Heart left ventricle (tissue), 16 donors: Measurements from ENCODE around the gene CNTN4. TPM values are rescaled to one million over a fixed set of nuclear protein-coding genes. Genes with fewer than 3 reads are reported as not detected.

Source experiments
- ATAC-seq, 4 donors: fragments of 200-7000 bp; cut with Tn5 transposase; one replicate each; pipeline ENCODE4 v1.9.1; 2020 to 2022; ENCODE audit warnings: moderate library complexity in 4 of 4, mild to moderate bottlenecking in 3 of 4, moderate number of reproducible peaks in 1 of 4
- DNase-seq, 5 donors: peaks; one replicate each; pipeline ENCODE4 v3.0.0-alpha.2; 2020
- H3K27ac ChIP-seq, 12 donors: fragments of 200-600 bp; sonication (generic) in 4 of 12; one replicate each; pipeline versions ENCODE4 v1.5.0 to v1.8.0; 2016 to 2022; ENCODE audit warnings: mild to moderate bottlenecking in 2 of 12
- H3K27me3 ChIP-seq, 9 donors: fragments of 200-600 bp; sonication (generic) in 2 of 9; one replicate each; pipeline versions ENCODE4 v1.5.1 to v1.8.0; 2016 to 2022; ENCODE audit warnings: mild to moderate bottlenecking in 3 of 9
- H3K36me3 ChIP-seq, 9 donors: fragments of 200-600 bp; sonication (generic) in 2 of 9; one replicate each; pipeline versions ENCODE4 v1.5.0 to v1.8.0; 2018 to 2022; ENCODE audit warnings: mild to moderate bottlenecking in 2 of 9
- H3K4me1 ChIP-seq, 12 donors: fragments of 200-600 bp; sonication (generic) in 4 of 12; one replicate each; pipeline versions ENCODE4 v1.5.0 to v1.8.0; 2016 to 2022; ENCODE audit warnings: mild to moderate bottlenecking in 3 of 12
- H3K4me3 ChIP-seq, 12 donors: fragments of 200-600 bp; sonication (generic) in 4 of 12; one replicate each; pipeline versions ENCODE4 v1.5.0 to v1.8.0; 2017 to 2022; ENCODE audit warnings: mild to moderate bottlenecking in 9 of 12, moderate library complexity in 4 of 12
- H3K9me3 ChIP-seq, 12 donors: fragments of 200-600 bp; sonication (generic) in 4 of 12; one replicate each; pipeline versions ENCODE4 v1.5.0 to v1.8.0; 2016 to 2022; ENCODE audit warnings: mild to moderate bottlenecking in 1 of 12
- CTCF ChIP-seq, 12 donors: fragments of 200-600 bp; sonication (generic) in 4 of 12; IDR thresholded peaks; one replicate each; pipeline versions ENCODE4 v1.5.0 to v1.8.0; 2018 to 2022; ENCODE audit warnings: antibody characterized with exemption in 12 of 12, mild to moderate bottlenecking in 5 of 12
- POLR2A ChIP-seq, 2 donors: fragments of 450-650 bp; IDR thresholded peaks; one replicate each; pipeline ENCODE4 v1.6.1; 2017; ENCODE audit warnings: antibody characterized with exemption in 2 of 2, mild to moderate bottlenecking in 2 of 2, moderate library complexity in 2 of 2
- WGBS, 4 donors: extraction: QIAGEN DNeasy Blood & Tissue Kit in 2 of 4; methylation state at CpG; one replicate each; pipeline versions ENCODE4 v1.1.5 to v1.1.7; 2013 to 2018; 5-methylcytosine and 5-hydroxymethylcytosine counted together
- intact Hi-C, 10 donors: fragments of 100-400 bp; cut with DNase I; formaldehyde crosslinking; loops; one replicate each; pipeline versions ENCODE4 v1.11.1 to v1.14.2; 2022
- polyA plus RNA-seq, 2 donors: library from polyadenylated mRNA; stranded (reverse); fragments of 200-250 nt; gene quantifications; one replicate each; pipeline ENCODE4 v1.2.3, GENCODE V29; 2013
- total RNA-seq, 9 donors: library from RNA; depleted of rRNA in 2 of 9; stranded (reverse); fragments of >200 nt in 2 of 9; fragmentation: NEBNext Ultra II Directional in 3 of 9; extraction: Animal tissue kit (Norgen Biotek cat#: 25700) in 3 of 9; gene quantifications; one replicate each; pipeline versions ENCODE4 v1.1.0 to v1.2.4, GENCODE V29; 2016 to 2023
- donor health status: ischemic (EF 13 %, LVEDD 7.1; RV severe dilation, severe dysfunction).
- donor health status: healthy with polysubstance abuse.
- donor health status: DM: no; HTN: yes; CAD: no.
- donor health status: DM: no; HTN: no; CAD: no.
- donor health status: ischemic (EF 25% LVEDD 6.9; RV normal size, moderate dysfunction).
- donor health status: ischemic (EF 25% LVEDD 5.7; RV mildly dilated, moderate dysfunction).
- donor health status: healthy.
- donor health status: DM: yes; HTN: yes; CAD: no.
- donor health status: ischemic (EF 35%, LVEDD 5.7; RV mildly dilated, moderate dysfunction).
- donor health status: nonischemic (EF 11% LVEDD 7.7; RV severe dilation, severe dysfunction).
- donor health status: DM: yes; HTN: yes; CAD: no.
- donor health status: PGD.
- donor health status: ischemic (EF 29% LVEDD 5.4; RV normal size, mild dysfunction).
- donor health status: nonischemic (EF 23%, LVEDD 6.1; RV moderate dilation, normal function).

The CNTN4 gene
- total and polyA plus RNA-seq, 11 donors: 0.30 to 6.7 (median 1.2) TPM

- no peak overlapping the region for H3K27ac ChIP-seq
- H3K4me3 ChIP-seq: no peak overlapping the region
- peaks cover 0 to 9% (median 0%) of the 10 kb centered on the region in 12 donors for H3K4me1 ChIP-seq
- DNase-seq (no peak), ATAC-seq (no peak)
- WGBS, 4 donors: 68 to 77% (median 72%) methylated on average over 4 of the region's 4 CpGs
- H3K36me3 ChIP-seq: no peaks in the 10 kb centered on the region
- intact Hi-C loops: no loop called here
- TF ChIP-seq CTCF (IDR thresholded peaks at IDR 0.05) (no peak), POLR2A (IDR thresholded peaks at IDR 0.05) (no peak)
- H3K9me3 ChIP-seq: no peaks in the 10 kb centered on the region
- peaks cover 0 to 11% (median 0%) of the 10 kb centered on the region in 9 donors for H3K27me3 ChIP-seq
Observed at GRCh38 chr3:3105815-3106214, 1007.1 kb downstream of the CNTN4 start.

- intact Hi-C loops: no loop called here
- ATAC-seq (no peak), DNase-seq (no peak)
- Histone ChIP-seq H3K9me3 (no peaks in the 10 kb centered on the region), H3K4me1 (peaks cover 0 to 9% (median 0%) of the 10 kb centered on the region in 12 donors), H3K27me3 (peaks cover 0 to 6% (median 0%) of the 10 kb centered on the region in 9 donors), H3K36me3 (no peaks in the 10 kb centered on the region), H3K4me3 (no peak overlapping the region), H3K27ac (no peak overlapping the region)
- TF ChIP-seq POLR2A (IDR thresholded peaks at IDR 0.05) (no peak), CTCF (IDR thresholded peaks at IDR 0.05) (no peak)
- 96 to 98% (median 97%) methylated on average over 3 of the region's 3 CpGs for WGBS, 4 donors
Observed at GRCh38 chr3:3107181-3107580, 1008.5 kb downstream of the CNTN4 start.
